Activated CD4-positive, alpha-beta T cell treated with anti-CD3 and anti-CD28 coated beads for 24 hours (primary cell): ENCODE measurements around the gene ATP7A.
"Not testable (repeated sequence)": the region's sequence is repeated elsewhere in the genome, so short reads cannot be mapped to it uniquely, and the experiment has no call there.

Source experiments
- DNase-seq, 2 donors: peaks; one replicate each; pipeline ENCODE4 v3.0.0-alpha.2; 2020; ENCODE audit warnings: low read depth in 2 of 2

ATP7A gene

DNA sequence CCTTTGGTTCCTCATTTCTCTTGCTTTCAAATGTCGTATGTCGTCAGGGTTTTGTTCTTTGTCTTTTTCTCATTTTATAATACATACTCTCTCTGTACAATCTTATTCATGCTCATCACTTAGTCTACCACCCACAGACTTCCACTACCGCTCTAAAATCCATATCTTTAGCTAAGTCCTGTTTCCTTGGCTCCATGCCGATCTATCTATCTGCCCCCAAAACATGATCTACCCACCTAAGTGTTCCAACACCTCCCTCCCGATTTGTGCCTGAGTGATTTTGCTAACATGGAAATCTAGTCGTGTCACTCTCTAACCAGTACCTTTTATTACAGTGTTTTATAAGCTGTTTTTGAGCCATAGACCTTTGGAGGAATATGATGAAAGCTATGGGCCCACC lies 124.6 kb downstream of the ATP7A start:
- no peak for DNase-seq

DNA sequence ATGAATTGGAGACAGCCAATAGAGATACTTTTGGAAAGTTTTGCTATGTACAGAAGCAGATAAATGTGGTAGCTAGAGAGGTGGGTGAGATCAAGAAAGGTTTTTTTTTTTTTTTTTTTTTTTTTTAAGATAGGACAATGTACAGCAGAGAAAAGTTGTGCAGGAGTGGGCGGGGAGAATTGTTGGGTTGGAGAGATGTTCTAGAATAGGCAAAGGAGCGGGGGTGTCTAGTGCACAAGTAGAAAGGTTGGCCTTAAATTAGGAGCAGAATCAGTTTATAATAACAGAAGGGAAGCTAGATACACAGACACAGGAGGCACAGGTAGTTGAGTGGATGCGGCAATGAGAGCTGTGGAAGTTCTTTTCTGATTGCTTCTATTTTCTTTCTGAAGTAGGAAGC lies 127.4 kb downstream of the ATP7A start:
- no peak for DNase-seq

DNA sequence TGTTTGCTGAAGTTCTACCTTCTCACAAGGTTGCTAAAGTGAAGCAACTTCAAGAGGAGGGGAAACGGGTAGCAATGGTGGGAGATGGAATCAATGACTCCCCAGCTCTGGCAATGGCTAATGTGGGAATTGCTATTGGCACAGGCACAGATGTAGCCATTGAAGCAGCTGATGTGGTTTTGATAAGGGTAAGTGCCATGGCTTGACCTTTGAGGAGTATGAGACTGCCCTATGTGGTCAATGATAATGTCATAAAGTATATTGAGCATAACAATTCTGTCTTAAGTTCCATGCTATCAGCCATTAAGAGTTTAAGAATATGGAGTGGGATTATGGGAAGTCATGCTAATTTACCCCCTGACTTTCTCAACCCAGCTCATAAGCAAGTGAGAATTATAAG lies 132.1 kb downstream of the ATP7A start:
- DNase-seq, result no peak

- DNase-seq, result no peak
Measured at GRCh38 chrX:78046362-78046761, 135.9 kb downstream of the ATP7A start.

GRCh38 chrX:78048052-78048451 lies 137.6 kb downstream of the ATP7A start:
- DNase-seq, result no peak

DNA sequence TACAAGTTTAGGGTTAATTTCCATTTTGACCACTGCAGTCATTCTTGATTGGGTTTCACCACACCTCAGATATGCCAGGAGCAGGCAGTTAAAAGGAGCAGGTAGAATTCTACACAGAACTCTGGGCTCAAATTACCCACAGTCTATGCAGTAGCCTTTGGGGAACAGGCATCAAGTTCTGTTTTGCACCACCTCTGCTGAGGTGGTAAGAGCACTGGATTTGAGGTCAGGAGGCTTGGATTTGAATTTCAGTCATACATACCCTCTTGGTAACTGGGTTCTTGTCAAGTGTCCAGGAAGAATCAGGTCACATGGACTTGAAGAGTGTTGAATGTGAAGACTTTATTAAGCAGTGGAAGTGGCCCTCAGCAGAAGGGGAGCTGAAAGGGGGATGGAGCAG lies 153.2 kb downstream of the ATP7A start:
- DNase-seq, result no peak

DNA sequence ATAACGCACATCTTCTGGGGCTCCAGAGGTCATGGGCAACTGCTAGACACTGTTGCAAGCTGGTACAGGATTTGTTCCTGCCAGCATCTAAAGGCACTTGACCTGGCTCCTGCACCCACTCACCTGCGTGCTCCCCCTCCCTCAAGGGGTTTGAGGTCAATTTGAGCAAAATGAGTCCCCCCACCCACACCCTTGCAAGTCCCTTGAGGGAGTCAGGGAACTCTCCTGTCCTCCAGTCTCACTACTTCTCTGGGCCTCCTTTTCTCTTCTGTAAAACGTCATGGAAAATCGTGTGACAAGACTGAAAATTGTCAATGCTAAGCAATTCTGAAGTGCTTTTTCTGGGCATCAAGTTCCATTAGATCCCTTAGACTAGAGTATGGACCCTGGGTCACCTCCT lies 153.7 kb downstream of the ATP7A start:
- DNase-seq, result no peak

DNA sequence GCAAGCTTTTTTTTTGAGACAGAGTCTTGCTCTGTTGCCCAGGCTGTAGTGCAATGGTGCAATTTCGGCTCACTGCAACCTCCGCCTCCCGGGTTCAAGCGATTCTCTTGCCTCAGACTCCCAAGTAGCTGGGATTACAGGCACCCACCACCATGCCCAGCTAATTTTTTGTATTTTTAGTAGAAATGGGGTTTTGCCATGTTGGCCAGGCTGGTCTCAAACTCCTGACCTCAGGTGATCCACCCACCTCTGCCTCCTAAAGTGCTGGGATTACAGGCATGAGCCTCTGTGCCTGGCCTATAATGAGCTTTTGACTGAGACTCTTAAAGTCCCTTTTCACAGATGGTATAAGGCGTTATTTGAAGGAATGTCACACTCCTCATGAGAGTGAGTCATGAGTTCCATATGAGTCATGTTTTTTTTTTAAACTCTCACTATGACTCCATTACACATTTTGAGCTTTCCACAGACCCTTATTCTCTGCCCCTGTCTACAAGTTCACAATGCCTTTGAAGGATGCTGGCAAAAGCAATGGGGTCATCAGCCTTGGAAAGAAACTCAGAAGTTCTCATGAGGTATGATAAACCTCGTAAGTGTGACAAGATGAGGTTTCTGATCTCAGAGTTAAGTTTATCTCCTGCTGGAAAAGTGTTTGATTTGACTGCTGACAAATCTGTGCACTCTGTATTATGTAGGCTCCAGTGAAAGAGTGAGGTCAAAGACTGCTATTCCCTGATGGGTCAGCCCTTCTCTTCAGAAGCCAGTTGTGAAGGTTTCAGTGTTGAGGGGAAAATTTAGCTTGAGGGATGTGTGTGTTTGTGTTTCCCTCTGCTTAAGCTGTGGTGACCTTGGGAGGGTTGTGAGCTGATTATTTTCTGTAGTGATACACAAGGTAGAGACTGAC lies 154.5 kb downstream of the ATP7A start:
- DNase-seq, result not testable (repeated sequence)

- DNase-seq, result no peak
Measured at GRCh38 chrX:78066110-78066509, 155.6 kb downstream of the ATP7A start.

DNA sequence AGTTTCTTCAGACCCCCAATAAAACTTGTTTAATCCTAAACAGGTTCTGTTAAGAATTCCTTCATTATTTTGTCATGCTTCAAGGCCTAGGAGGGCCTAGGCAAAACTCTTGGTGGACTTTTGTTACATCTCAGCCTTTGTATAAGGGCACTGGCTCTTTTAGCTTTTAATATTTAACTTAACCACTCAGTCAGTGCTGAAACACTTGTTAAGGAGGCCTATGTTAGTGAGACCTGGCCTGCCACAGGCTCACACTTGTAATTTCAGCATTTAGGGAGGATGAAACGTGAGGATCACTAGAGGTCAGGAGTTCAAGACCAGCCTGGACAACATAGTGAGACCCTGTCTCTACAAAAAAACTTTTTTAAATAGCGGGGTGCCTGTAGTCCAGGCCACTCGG lies 160.8 kb downstream of the ATP7A start:
- no peak for DNase-seq

DNA sequence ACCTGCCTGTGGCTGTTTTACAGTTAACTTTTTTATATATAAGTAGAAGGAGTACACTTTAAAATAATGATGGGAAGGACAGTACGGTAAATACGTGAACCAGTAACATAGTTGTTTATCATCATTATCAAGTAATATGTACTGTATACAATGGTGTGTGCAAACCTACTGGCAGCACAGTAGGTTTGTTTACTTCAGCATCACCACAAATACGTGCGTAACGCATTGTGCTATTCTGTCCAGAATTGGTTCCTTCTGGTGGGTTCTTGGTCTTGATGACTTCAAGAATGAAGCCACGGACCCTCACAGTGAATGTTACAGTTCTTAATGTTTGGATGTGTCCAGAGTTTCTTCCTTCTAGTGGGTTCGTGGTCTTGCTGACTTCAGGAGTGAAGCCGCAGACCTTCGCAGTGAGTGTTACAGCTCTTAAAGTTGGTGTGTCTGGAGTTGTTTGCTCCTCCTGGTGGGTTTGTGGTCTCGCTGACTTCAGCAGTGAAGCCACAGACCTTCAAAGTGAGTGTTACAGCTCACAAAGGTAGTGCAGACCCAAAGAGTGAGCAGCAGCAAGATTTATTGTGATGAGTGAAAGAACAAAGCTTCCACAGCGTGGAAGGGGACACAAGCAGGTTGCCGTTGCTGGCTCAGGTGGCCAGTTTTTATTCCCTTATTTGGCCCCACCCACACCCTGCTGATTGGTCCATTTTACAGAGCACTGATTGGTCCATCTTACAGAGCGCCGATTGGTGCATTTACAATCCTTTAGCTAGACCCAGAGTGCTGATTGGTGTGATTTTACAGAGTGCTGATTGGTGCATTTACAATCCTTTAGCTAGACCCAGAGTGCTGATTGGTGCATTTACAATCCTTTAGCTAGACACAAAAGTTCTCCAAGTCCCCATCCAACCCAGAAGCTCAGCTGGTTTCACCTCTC lies 162.9 kb downstream of the ATP7A start:
- DNase-seq, result not testable (repeated sequence)

DNA sequence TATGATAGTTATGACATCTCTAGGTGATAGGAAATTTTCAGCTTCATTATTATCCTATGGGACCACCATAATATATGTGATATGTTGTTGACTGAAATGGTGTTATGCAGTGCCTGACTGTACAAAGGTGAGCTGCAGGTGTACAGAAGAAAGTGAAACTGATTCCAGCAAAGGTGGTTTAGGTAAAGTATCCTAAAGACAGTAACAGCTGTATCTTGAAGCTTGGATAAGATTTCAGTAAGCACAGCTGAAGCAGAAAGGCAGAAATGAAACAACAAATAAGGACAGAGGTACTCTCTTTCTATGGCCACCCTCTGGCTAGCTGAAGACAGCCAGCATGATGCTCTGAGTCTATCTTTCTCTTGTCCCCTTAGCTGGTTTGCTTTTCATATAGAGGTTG lies 163.6 kb downstream of the ATP7A start:
- DNase-seq, result no peak

DNA sequence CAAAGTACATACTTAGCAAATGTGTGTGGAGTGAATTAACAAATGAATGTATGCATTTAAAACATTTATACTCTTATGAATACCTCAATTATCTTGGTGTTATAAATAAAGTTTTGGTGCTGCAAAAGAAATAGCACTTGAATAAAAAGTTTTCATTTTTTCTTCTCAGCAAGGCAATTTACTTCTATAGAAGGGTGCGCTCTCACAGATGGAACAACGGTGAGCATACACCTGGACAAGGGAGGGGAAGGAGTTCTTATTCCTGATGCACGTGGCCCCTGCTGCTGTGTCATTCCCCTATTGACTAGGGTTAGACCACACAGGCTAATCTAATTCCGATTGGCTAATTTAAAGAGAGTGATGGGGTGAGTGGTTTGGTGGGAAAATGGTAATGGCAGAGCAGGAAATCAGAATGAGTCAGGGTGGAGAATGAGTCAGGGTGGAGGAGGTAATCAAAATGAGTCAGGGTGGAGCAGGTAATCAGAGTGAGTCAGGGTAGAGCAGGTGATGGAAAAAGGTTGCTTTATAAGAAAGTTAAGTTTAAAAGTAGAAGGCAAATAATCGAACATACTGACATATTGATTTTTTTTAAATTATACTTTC lies 165.4 kb downstream of the ATP7A start:
- DNase-seq, result no peak

GRCh38 chrX:78081413-78081812 lies 170.9 kb downstream of the ATP7A start:
- not testable (repeated sequence) for DNase-seq

- DNase-seq, result no peak
Measured at GRCh38 chrX:78092296-78092695, 181.8 kb downstream of the ATP7A start.

DNA sequence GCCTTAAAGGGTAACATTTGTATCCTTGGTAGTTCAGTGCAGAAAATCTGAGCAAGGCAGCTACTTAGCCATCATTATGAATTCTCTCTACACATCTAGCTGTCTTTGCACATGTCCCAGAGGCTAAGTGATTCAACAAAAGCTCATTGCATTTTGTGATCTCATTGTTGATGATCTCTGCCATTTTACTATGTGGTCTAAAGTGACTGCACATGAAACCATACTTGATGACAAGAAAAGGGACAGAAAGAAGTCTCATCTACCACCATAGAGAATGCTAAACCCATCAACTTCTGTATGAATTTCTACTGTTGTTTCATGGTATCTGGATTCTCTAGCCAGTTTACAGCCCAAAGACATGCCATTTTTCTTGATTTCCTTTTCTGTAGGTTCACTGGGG lies 187.6 kb downstream of the ATP7A start:
- no peak for DNase-seq
